GM12874 (cell line): ENCODE measurements around the gene KCNJ4.

Experiments
- TF ChIP-seq, protein P1 (sequence below): IDR thresholded peaks from 2 replicates; pipeline ENCODE4 v1.5.1; 2011; ENCODE audit warnings: low read depth, mild to moderate bottlenecking, control low read depth, low read length, moderate library complexity; ENCODE audit not compliant: insufficient read depth

KCNJ4 gene

DNA sequence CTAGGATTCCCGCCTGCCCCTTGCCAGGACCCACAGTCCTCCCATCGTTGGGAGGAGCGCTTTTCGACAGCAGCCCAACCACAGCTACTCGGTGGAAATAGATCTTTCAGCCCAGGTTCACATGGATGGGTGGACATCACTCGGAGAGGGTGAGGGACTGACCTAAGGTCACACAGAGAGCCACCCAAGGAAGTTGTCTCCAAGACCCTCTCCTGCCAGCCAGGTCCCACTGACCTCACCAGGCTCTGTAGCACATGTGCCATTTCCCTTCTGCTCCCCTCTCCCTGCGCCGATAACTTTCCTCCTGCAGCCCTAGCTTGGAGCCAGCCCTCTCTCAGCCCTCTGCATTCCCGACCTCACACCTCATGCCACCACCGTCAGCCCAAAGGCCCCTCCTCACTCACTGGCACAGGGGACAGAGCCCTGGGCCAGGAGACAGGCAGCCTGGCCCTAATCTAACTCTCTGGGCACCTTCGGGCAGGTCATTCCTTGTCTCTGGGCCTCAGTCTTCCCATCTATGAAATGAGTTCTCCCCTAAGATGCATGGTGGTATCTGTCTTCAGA lies 4.7 kb downstream of the KCNJ4 start:
- TF ChIP-seq, protein P1, sequence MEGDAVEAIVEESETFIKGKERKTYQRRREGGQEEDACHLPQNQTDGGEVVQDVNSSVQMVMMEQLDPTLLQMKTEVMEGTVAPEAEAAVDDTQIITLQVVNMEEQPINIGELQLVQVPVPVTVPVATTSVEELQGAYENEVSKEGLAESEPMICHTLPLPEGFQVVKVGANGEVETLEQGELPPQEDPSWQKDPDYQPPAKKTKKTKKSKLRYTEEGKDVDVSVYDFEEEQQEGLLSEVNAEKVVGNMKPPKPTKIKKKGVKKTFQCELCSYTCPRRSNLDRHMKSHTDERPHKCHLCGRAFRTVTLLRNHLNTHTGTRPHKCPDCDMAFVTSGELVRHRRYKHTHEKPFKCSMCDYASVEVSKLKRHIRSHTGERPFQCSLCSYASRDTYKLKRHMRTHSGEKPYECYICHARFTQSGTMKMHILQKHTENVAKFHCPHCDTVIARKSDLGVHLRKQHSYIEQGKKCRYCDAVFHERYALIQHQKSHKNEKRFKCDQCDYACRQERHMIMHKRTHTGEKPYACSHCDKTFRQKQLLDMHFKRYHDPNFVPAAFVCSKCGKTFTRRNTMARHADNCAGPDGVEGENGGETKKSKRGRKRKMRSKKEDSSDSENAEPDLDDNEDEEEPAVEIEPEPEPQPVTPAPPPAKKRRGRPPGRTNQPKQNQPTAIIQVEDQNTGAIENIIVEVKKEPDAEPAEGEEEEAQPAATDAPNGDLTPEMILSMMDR, result no peak

DNA sequence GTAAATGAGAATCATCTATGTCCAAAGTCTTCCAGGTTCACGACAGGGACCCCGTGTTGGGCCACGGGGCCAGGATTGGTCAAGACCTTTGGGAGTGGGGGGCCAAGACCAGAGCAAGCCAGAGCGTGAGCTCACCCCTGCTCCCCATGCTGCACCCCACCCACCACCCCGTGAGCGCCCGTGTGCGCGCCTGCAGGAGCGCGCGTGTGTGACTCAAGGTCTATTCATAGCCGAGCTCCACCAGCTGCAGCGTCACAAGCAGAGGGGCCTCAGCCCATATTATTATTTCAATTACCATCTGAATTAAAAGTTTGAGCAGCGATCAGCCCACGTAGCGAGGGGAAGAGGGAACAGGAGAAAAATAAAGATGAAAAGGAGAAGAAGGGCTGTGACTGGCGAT lies 5.2 kb downstream of the KCNJ4 start:
- TF ChIP-seq, protein P1, result no peak

DNA sequence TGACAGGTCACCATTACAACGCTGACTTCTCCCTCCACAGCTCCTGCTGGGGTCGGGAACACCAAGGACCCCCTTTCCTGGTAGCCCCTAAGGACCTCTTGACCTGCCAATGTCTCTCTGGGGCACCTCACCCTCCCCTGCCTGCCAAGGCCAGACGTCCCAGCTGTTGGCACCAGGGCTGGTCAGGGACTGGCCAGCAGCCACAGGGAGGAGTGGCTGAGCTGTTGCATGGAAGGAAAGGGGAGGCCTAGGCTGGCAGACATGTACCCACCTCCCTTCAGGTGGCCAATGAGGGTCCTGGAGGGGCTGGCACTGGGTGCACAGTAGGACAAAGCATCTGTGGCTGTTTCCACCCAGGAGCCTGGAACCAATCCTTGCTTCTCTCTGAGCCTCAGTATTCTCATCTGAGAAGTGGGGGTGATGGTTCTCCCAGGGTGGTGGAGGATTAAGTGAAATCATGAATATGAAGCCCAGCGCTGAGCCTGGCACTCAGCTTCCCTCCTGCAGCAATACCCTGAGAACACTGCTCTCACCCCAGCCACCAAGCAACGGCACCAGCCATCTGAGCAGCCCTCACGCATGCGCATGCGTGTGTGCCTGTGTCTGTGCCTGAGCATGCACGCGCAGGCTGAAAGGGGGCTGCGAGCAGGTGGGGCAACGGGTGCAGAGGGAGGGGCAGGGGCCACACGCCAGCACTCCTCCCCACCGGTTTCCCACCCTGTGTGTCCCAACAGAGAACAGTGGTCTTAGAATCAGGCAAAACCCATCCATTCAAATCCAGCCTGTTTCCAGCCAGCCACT lies 5.9 kb downstream of the KCNJ4 start:
- TF ChIP-seq, protein P1, result no peak

- TF ChIP-seq, protein P1, result no peak
These were observed 8.9 kb downstream of the KCNJ4 start for GRCh38 chr22:38446018-38446601.

- TF ChIP-seq, protein P1, result no peak
These were observed 10.2 kb downstream of the KCNJ4 start for GRCh38 chr22:38444783-38445182.

- TF ChIP-seq, protein P1, result no peak
These were observed 11.1 kb downstream of the KCNJ4 start for GRCh38 chr22:38443628-38444521.
